HG02943 (cell line): ENCODE results near the gene KDM3A.

ENCODE experiments used
- ATAC-seq: cut with Tn5 transposase; IDR thresholded peaks from one replicate; pipeline ENCODE4 v1.9.1; 2021; ENCODE audit warnings: mild to moderate bottlenecking, low read depth, moderate library complexity; ENCODE audit not compliant: unreplicated experiment

KDM3A gene

GRCh38 chr2:86440631-86441391 is at the start of gene KDM3A:
Gene KDM3A (plus strand): TSS chr2:86441371. CDS start chr2:86442048, 677 bp downstream.
- ATAC-seq: peak; percentile 77

- ATAC-seq: no peak
Measured at GRCh38 chr2:86392873-86393518, 48.2 kb upstream of the KDM3A start.

GRCh38 chr2:86393521-86394491 is 47.4 kb upstream of the KDM3A start:
- no peak for ATAC-seq

- no peak for ATAC-seq
Measured at GRCh38 chr2:86396291-86396785, 44.8 kb upstream of the KDM3A start.

GRCh38 chr2:86397986-86398385 is 43.2 kb upstream of the KDM3A start:
- no peak for ATAC-seq

GRCh38 chr2:86398500-86399474 is 42.4 kb upstream of the KDM3A start:
- no peak for ATAC-seq

- ATAC-seq: no peak
Measured at GRCh38 chr2:86400321-86400720, 40.9 kb upstream of the KDM3A start.

- no peak for ATAC-seq
Measured at GRCh38 chr2:86410581-86410980, 30.6 kb upstream of the KDM3A start.

- no peak for ATAC-seq
Measured at GRCh38 chr2:86411396-86411795, 29.8 kb upstream of the KDM3A start.

- ATAC-seq: no peak
Measured at GRCh38 chr2:86412007-86412406, 29.2 kb upstream of the KDM3A start.

- no peak for ATAC-seq
Measured at GRCh38 chr2:86413296-86414094, 27.7 kb upstream of the KDM3A start.

- ATAC-seq: no peak
Measured at GRCh38 chr2:86414996-86415395, 26.2 kb upstream of the KDM3A start.

GRCh38 chr2:86416146-86416545 is 25.0 kb upstream of the KDM3A start:
- ATAC-seq: no peak

GRCh38 chr2:86417961-86418360 is 23.2 kb upstream of the KDM3A start:
- ATAC-seq: no peak

- no peak for ATAC-seq
Measured at GRCh38 chr2:86420913-86421312, 20.3 kb upstream of the KDM3A start.

- ATAC-seq: no peak
Measured at GRCh38 chr2:86426271-86426670, 14.9 kb upstream of the KDM3A start.

- no peak for ATAC-seq
Measured at GRCh38 chr2:86429335-86429734, 11.8 kb upstream of the KDM3A start.

GRCh38 chr2:86430368-86430767 is 10.8 kb upstream of the KDM3A start:
- no peak for ATAC-seq

GRCh38 chr2:86433137-86433536 is 8.0 kb upstream of the KDM3A start:
- no peak for ATAC-seq
